CD14-positive monocyte (primary cell): Measurements from ENCODE around the gene PIP5K1B. TPM values are rescaled to one million over a fixed set of nuclear protein-coding genes. Genes with fewer than 3 reads are reported as not detected.

ENCODE experiments used
- DNase-seq, 3 donors: peaks; one replicate each; pipeline ENCODE4 v3.0.0-alpha.2; 2011 to 2022
- H2AFZ ChIP-seq: 2 replicates; pipeline ENCODE4 v1.6.0; 2012; ENCODE audit warnings: mild to moderate bottlenecking, low read depth, low read length, inconsistent platforms; ENCODE audit not compliant: insufficient read depth, poor library complexity, severe bottlenecking
- H3K27ac ChIP-seq, 2 donors: 1 replicate in 1 of 2; 2 replicates in 1 of 2; pipeline ENCODE4 v1.5.1; 2012 to 2013; ENCODE audit warnings: low read length in 2 of 2, control low read depth in 1 of 2, inconsistent platforms in 1 of 2, low read depth in 1 of 2, mild to moderate bottlenecking in 1 of 2
- H3K27me3 ChIP-seq, 2 donors: one replicate each; pipeline versions ENCODE4 v1.6.0 to v1.6.1; 2011 to 2013; ENCODE audit warnings: low read length in 2 of 2; ENCODE audit not compliant: control insufficient read depth in 2 of 2, insufficient read depth in 2 of 2
- H3K36me3 ChIP-seq, 2 donors: replicated peaks in 1 of 2; 1 replicate in 1 of 2; 2 replicates in 1 of 2; pipeline versions ENCODE4 v1.5.1 to v1.6.1; 2012 to 2013; ENCODE audit warnings: low read length in 2 of 2, control low read depth in 1 of 2, inconsistent platforms in 1 of 2, mild to moderate bottlenecking in 1 of 2; ENCODE audit not compliant: insufficient read depth in 2 of 2, control insufficient read depth in 1 of 2
- H3K4me1 ChIP-seq, 2 donors: 1 replicate in 1 of 2; 2 replicates in 1 of 2; pipeline versions ENCODE4 v1.5.1 to v1.6.1; 2012 to 2013; ENCODE audit warnings: low read length in 2 of 2, control low read depth in 1 of 2, inconsistent platforms in 1 of 2, mild to moderate bottlenecking in 1 of 2, moderate library complexity in 1 of 2; ENCODE audit not compliant: insufficient read depth in 2 of 2, control insufficient read depth in 1 of 2
- H3K4me2 ChIP-seq: replicated peaks from 2 replicates; pipeline ENCODE3; 2012; ENCODE audit warnings: low read length, moderate library complexity, mild to moderate bottlenecking; ENCODE audit not compliant: poor library complexity, severe bottlenecking; ENCODE audit errors: extremely low read depth
- H3K4me3 ChIP-seq, 3 experiments: fragments of 200-600 bp in 1 of 3; sonication (generic) in 1 of 3; replicated peaks in 1 of 3; 1 replicate in 2 of 3; 2 replicates in 1 of 3; pipeline ENCODE4 v1.5.1; 2011 to 2013; ENCODE audit warnings: low read length in 3 of 3, mild to moderate bottlenecking in 3 of 3, control low read depth in 2 of 3, low read depth in 2 of 3, inconsistent platforms in 1 of 3, moderate library complexity in 1 of 3
- H3K79me2 ChIP-seq: 2 replicates; pipeline ENCODE4 v1.6.0; 2012; ENCODE audit warnings: mild to moderate bottlenecking, control low read depth, inconsistent platforms, low read length, moderate library complexity; ENCODE audit not compliant: insufficient read depth
- H3K9ac ChIP-seq: 2 replicates; pipeline ENCODE4 v1.6.0; 2017; ENCODE audit warnings: low read length, mild to moderate bottlenecking; ENCODE audit not compliant: insufficient read depth, poor library complexity, severe bottlenecking
- H3K9me3 ChIP-seq, 2 donors: replicated peaks in 1 of 2; 1 replicate in 1 of 2; 2 replicates in 1 of 2; pipeline versions ENCODE4 v1.5.1 to v1.6.1; 2012 to 2013; ENCODE audit warnings: low read length in 2 of 2, control low read depth in 1 of 2; ENCODE audit not compliant: control insufficient read depth in 1 of 2, insufficient read depth in 1 of 2
- H4K20me1 ChIP-seq: 2 replicates; pipeline ENCODE4 v1.6.0; 2012; ENCODE audit warnings: mild to moderate bottlenecking, low read length, control low read depth, moderate library complexity; ENCODE audit not compliant: insufficient read depth
- H3K27ac Mint-ChIP-seq, 7 donors: one replicate each; pipeline ENCODE4 v1.8.0; 2020; ENCODE audit warnings: mild to moderate bottlenecking in 7 of 7, mixed read lengths in 7 of 7, moderate library complexity in 6 of 7, inconsistent platforms in 2 of 7
- H3K27me3 Mint-ChIP-seq, 3 donors: one replicate each; pipeline ENCODE4 v1.8.0; 2021 to 2022; ENCODE audit warnings: low read depth in 3 of 3, mild to moderate bottlenecking in 3 of 3, mixed read lengths in 3 of 3, moderate library complexity in 3 of 3, inconsistent platforms in 1 of 3
- H3K36me3 Mint-ChIP-seq, 2 donors: one replicate each; pipeline ENCODE4 v1.8.0; 2020; ENCODE audit warnings: mixed read lengths in 2 of 2, inconsistent platforms in 1 of 2, mild to moderate bottlenecking in 1 of 2
- H3K4me1 Mint-ChIP-seq: one replicate; pipeline ENCODE4 v1.8.0; 2020; ENCODE audit warnings: mild to moderate bottlenecking, mixed read lengths
- H3K4me3 Mint-ChIP-seq, 2 donors: one replicate each; pipeline ENCODE4 v1.8.0; 2020; ENCODE audit warnings: mild to moderate bottlenecking in 2 of 2, mixed read lengths in 2 of 2, moderate library complexity in 1 of 2
- H3K9me3 Mint-ChIP-seq, 7 donors: one replicate each; pipeline ENCODE4 v1.8.0; 2020 to 2022; ENCODE audit warnings: mixed read lengths in 7 of 7, mild to moderate bottlenecking in 6 of 7, moderate library complexity in 6 of 7, inconsistent platforms in 2 of 7
- CTCF ChIP-seq: fragments of 200-600 bp; IDR thresholded peaks from one replicate; pipeline ENCODE4 v1.8.0; 2022; ENCODE audit warnings: antibody characterized with exemption, mild to moderate bottlenecking
- WGBS: methylation state at CpG from one replicate; pipeline ENCODE4 v1.1.5; 2013; ENCODE audit warnings: missing lambda C conversion rate; ENCODE audit not compliant: insufficient coverage; 5-methylcytosine and 5-hydroxymethylcytosine counted together
- intact Hi-C, 2 donors: fragments of 100-400 bp; cut with micrococcal nuclease; formaldehyde crosslinking; loops; one replicate each; pipeline versions ENCODE4 v1.15.0 to v1.15.1; 2023
- polyA plus RNA-seq, 3 donors: library from polyadenylated mRNA; depleted of rRNA in 1 of 3; unstranded in 2 of 3; stranded (reverse) in 1 of 3; fragments of 300-500 nt in 2 of 3; fragments of >200 nt in 1 of 3; fragmentation: Illumina TruSeq in 2 of 3; gene quantifications; 1 replicate in 2 of 3; 2 replicates in 1 of 3; pipeline ENCODE4 v1.2.3, GENCODE V29; 2012 to 2021

PIP5K1B gene
- polyA plus RNA-seq, 3 donors: 0.18 to 4.1 (median 0.87) TPM

GRCh38 chr9:68834931-68835520 is 130.0 kb downstream of the PIP5K1B start:
- Histone ChIP-seq H3K9ac (no peak overlapping the region), H3K4me3 (no peak overlapping the region), H3K27ac (no peak overlapping the region), H3K4me1 (peaks cover 11 to 13% of the 10 kb centered on the region in 2 donors), H3K4me2 (no peak overlapping the region), H3K36me3 (no peaks in the 10 kb centered on the region), H3K9me3 (no peaks in the 10 kb centered on the region), H3K79me2 (no peaks in the 10 kb centered on the region), H4K20me1 (no peaks in the 10 kb centered on the region), H2AFZ (no peak overlapping the region), H3K27me3 (no peaks in the 10 kb centered on the region)
- Mint-ChIP-seq H3K36me3 (peaks cover 0 to 3% of the 10 kb centered on the region in 2 donors), H3K9me3 (no peaks in the 10 kb centered on the region), H3K27me3 (peaks cover 0 to 4% (median 0%) of the 10 kb centered on the region in 3 donors), H3K4me3 (no peak overlapping the region), H3K27ac (no peak overlapping the region), H3K4me1 (peaks cover 9% of the 10 kb centered on the region)
- DNase-seq: no peak
- no CpG with 5 or more reads among the region's 2 CpGs for WGBS
- no peak for TF ChIP-seq CTCF
- intact Hi-C loops: no loop called here

- no peaks in the 10 kb centered on the region for H4K20me1 ChIP-seq
- H3K9ac ChIP-seq: no peak overlapping the region
- peaks cover 22% of the 10 kb centered on the region for H3K4me1 Mint-ChIP-seq
- H3K36me3 ChIP-seq: no peaks in the 10 kb centered on the region
- no peak overlapping the region for H3K27ac ChIP-seq
- H3K27me3 Mint-ChIP-seq: peaks cover 0 to 4% (median 0%) of the 10 kb centered on the region in 3 donors
- no peak overlapping the region for H3K4me3 ChIP-seq
- peak overlapping the region in 1 of 7 donors; percentile 29 for H3K27ac Mint-ChIP-seq
- WGBS: 96% methylated on average over 5 of the region's 5 CpGs
- no peak overlapping the region for H2AFZ ChIP-seq
- no peaks in the 10 kb centered on the region for H3K9me3 Mint-ChIP-seq
- peaks cover 0 to 3% of the 10 kb centered on the region in 2 donors for H3K36me3 Mint-ChIP-seq
- H3K4me2 ChIP-seq: no peak overlapping the region
- H3K79me2 ChIP-seq: no peaks in the 10 kb centered on the region
- no peak for DNase-seq
- intact Hi-C loops: no loop called here
- peaks cover 17 to 26% of the 10 kb centered on the region in 2 donors for H3K4me1 ChIP-seq
- H3K9me3 ChIP-seq: no peaks in the 10 kb centered on the region
- no peak for TF ChIP-seq CTCF
- H3K4me3 Mint-ChIP-seq: no peak overlapping the region
- H3K27me3 ChIP-seq: no peaks in the 10 kb centered on the region
These were observed 131.7 kb downstream of the PIP5K1B start for GRCh38 chr9:68836788-68837187.
